ENCODE measurements around the gene LRRC8B. TPM values are rescaled to one million over a fixed set of nuclear protein-coding genes. Genes with fewer than 3 reads are reported as not detected.

LRRC8B gene
- total and polyA plus RNA-seq, 9 of the 15 experiments (the other 6 are each of a cell fraction or from before 2014, with no cell fraction given), result 4.3 to 43.7 (median 14.4) TPM

- 0% methylated on average over 1 of the region's 1 CpG for WGBS (ENCODE audit: insufficient coverage, low coverage, missing lambda C conversion rate)
- in situ Hi-C loops (cut with MboI), result loop anchor here (5.0 kb wide), 1 partner anchor 126 kb away; no protein-coding TSS in a partner anchor
- CTCF ChIA-PET (ENCODE audit: low intra/inter-chr PET ratio), result no interaction called here
- TF ChIP-seq ZNF232 (CRISPR knock-in tag; IDR thresholded peaks at IDR 0.05) (no peak), MGA (IDR thresholded peaks at IDR 0.05) (no peak), LEF1 (IDR thresholded peaks at IDR 0.05) (no peak), MXI1 (IDR thresholded peaks at IDR 0.05; ENCODE audit: low read depth, low read length) (no peak), NR1H2 (CRISPR knock-in tag; IDR thresholded peaks at IDR 0.05) (no peak), POLR2B (IDR thresholded peaks at IDR 0.05; ENCODE audit: low read depth, partially characterized antibody) (no peak), NONO (IDR thresholded peaks at IDR 0.05; ENCODE audit: low read depth in 2 of 2, low read length in 1 of 2) (no peak), RCOR1 (IDR thresholded peaks at IDR 0.05; ENCODE audit: borderline replicate concordance in 1 of 2, low read depth in 2 of 2, low read length in 2 of 2) (no peak), ATF3 (IDR thresholded peaks at IDR 0.05) (no peak), ATF3 (CRISPR knock-in tag; conservative IDR thresholded peaks at IDR 0.05) (no peak), ARHGAP35 (IDR thresholded peaks at IDR 0.05; ENCODE audit: partially characterized antibody) (no peak), MTA1 (IDR thresholded peaks at IDR 0.05; ENCODE audit: borderline replicate concordance) (no peak)
Observed at GRCh38 chr1:89476072-89476471, 48.6 kb upstream of the LRRC8B start.

More at GRCh38 chr1:89476072-89476471, 48.6 kb upstream of the LRRC8B start:
- Histone ChIP-seq H3K79me2 (ENCODE audit: control insufficient read depth, insufficient read depth, low read length) (no peaks in the 10 kb centered on the region), H3K9ac (ENCODE audit: insufficient read depth in 1 of 2, low read depth in 2 of 2, low read length in 2 of 2) (no peak overlapping the region), H3K9me3 (replicated peaks; ENCODE audit: control insufficient read depth, insufficient read depth, low read depth, low read length) (no peaks in the 10 kb centered on the region), H3K27me3 (ENCODE audit: control insufficient read depth in 2 of 2, insufficient read depth in 2 of 2, low read length in 2 of 2) (no peaks in the 10 kb centered on the region), H3K36me3 (ENCODE audit: control insufficient read depth, insufficient read depth, low read length) (no peaks in the 10 kb centered on the region), H3K4me3 (no peak overlapping the region), H4K20me1 (replicated peaks; ENCODE audit: control insufficient read depth, insufficient read depth, low read length) (no peaks in the 10 kb centered on the region), H3K9me1 (ENCODE audit: control insufficient read depth, insufficient read depth, low read length) (no peaks in the 10 kb centered on the region), H2AFZ (ENCODE audit: low read depth, low read length) (no peak overlapping the region), H3K4me1 (replicated peaks in 1 of 2; ENCODE audit: control insufficient read depth in 2 of 2, insufficient read depth in 2 of 2, low read length in 2 of 2) (no peaks in the 10 kb centered on the region), H3K27ac (ENCODE audit: extremely low read depth, low read depth, low read length) (no peak overlapping the region), H3K4me2 (ENCODE audit: insufficient read depth, low read length) (no peak overlapping the region)
- intact Hi-C loops (cut with micrococcal nuclease), result no loop called here
- no TSS peak for BruUV-seq (replicated peaks)
- DNase-seq (ENCODE audit: extremely low read depth in 1 of 4, low spot score in 3 of 4), result no peak
- ATAC-seq, result no peak
- POLR2A ChIA-PET, result no interaction called here
- FAIRE-seq, result peak; percentile 61
